ENCODE measurements around the gene ACSBG1.

The ACSBG1 gene

DNA sequence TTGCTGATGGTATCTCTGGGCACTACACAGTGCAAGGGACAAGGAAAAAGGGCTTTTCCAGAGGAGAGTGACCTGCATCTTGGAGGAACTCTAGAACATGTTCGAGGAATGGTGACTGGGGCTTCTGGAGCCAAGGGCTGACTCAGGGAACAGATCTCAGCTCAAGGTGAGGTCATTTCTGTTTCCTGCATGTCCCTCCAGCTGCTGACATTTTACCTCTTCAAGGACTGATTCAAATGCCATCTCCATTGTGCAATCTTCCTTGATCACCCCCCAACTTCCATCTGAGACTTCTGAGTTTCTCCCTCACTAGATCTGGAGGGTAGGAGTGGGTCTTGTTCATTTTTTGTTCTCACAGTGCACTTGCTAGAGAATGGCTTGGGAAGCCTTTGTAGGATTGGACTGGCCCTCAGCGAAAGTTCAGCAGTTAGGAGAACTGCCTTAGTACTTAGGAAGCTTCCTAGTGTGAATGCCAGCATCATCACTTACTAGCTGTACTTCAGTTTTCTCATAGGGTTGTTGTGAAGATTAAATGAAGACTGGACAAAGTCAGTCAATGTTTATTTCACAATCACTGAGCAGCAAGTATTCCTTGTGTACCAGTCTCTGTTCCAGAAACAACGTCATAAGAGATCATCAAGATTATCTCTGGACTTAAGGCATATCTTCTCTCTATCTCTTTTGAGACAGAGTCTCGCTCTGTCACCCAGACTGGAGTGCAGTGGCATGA is 87.8 kb downstream of the ACSBG1 start:
- Histone ChIP-seq H3K27ac (replicated peaks) (no peak overlapping the region), H3K4me3 (replicated peaks; ENCODE audit: insufficient read depth, low read length) (no peak overlapping the region), H3K27me3 (ENCODE audit: insufficient read depth, poor library complexity, severe bottlenecking) (no peaks in the 10 kb centered on the region)
- TF ChIP-seq GABPA (IDR thresholded peaks at IDR 0.05; ENCODE audit: low read depth): no peak
- TF ChIP-seq POLR2AphosphoS5 (IDR thresholded peaks at IDR 0.05; ENCODE audit: low read depth): no peak
- TF ChIP-seq SPI1 (IDR thresholded peaks at IDR 0.05; ENCODE audit: borderline replicate concordance, low read depth): no peak
- TF ChIP-seq, protein P1, sequence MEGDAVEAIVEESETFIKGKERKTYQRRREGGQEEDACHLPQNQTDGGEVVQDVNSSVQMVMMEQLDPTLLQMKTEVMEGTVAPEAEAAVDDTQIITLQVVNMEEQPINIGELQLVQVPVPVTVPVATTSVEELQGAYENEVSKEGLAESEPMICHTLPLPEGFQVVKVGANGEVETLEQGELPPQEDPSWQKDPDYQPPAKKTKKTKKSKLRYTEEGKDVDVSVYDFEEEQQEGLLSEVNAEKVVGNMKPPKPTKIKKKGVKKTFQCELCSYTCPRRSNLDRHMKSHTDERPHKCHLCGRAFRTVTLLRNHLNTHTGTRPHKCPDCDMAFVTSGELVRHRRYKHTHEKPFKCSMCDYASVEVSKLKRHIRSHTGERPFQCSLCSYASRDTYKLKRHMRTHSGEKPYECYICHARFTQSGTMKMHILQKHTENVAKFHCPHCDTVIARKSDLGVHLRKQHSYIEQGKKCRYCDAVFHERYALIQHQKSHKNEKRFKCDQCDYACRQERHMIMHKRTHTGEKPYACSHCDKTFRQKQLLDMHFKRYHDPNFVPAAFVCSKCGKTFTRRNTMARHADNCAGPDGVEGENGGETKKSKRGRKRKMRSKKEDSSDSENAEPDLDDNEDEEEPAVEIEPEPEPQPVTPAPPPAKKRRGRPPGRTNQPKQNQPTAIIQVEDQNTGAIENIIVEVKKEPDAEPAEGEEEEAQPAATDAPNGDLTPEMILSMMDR (IDR thresholded peaks at IDR 0.05; ENCODE audit: insufficient read depth, low read length): no peak
- TF ChIP-seq, protein P2, sequence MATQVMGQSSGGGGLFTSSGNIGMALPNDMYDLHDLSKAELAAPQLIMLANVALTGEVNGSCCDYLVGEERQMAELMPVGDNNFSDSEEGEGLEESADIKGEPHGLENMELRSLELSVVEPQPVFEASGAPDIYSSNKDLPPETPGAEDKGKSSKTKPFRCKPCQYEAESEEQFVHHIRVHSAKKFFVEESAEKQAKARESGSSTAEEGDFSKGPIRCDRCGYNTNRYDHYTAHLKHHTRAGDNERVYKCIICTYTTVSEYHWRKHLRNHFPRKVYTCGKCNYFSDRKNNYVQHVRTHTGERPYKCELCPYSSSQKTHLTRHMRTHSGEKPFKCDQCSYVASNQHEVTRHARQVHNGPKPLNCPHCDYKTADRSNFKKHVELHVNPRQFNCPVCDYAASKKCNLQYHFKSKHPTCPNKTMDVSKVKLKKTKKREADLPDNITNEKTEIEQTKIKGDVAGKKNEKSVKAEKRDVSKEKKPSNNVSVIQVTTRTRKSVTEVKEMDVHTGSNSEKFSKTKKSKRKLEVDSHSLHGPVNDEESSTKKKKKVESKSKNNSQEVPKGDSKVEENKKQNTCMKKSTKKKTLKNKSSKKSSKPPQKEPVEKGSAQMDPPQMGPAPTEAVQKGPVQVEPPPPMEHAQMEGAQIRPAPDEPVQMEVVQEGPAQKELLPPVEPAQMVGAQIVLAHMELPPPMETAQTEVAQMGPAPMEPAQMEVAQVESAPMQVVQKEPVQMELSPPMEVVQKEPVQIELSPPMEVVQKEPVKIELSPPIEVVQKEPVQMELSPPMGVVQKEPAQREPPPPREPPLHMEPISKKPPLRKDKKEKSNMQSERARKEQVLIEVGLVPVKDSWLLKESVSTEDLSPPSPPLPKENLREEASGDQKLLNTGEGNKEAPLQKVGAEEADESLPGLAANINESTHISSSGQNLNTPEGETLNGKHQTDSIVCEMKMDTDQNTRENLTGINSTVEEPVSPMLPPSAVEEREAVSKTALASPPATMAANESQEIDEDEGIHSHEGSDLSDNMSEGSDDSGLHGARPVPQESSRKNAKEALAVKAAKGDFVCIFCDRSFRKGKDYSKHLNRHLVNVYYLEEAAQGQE (IDR thresholded peaks at IDR 0.05; ENCODE audit: insufficient replicate concordance, low read depth): no peak
- DNase-seq (ENCODE audit: low read depth in 1 of 2, low spot score in 1 of 2): no peak

DNA sequence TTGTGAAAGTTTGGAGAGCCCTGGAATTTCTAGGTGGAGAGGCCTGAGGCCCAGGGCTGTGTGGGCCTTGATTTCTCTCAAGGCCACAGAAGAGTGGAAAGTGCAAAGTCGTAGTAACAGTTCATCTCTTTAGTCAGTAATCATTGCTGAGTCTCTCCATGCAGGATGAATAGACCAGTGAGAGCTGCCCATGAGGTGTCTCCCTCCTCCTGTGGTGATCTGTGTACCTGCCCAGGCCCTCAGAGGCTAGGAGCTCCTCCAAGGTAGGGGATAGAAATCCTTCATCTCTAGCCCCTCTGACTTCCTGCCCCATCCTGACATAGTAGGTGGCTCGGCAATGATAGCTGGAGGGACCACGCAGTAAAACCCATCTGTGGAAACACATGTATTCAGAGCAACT is 92.0 kb downstream of the ACSBG1 start:
- no peak for DNase-seq (ENCODE audit: low read depth in 1 of 2, low spot score in 1 of 2)
- no peak for TF ChIP-seq GABPA (IDR thresholded peaks at IDR 0.05; ENCODE audit: low read depth)
- TF ChIP-seq, protein P1 (IDR thresholded peaks at IDR 0.05; ENCODE audit: insufficient read depth, low read length): no peak
- TF ChIP-seq, protein P2 (IDR thresholded peaks at IDR 0.05; ENCODE audit: insufficient replicate concordance, low read depth): no peak
- no peak for TF ChIP-seq POLR2AphosphoS5 (IDR thresholded peaks at IDR 0.05; ENCODE audit: low read depth)
- TF ChIP-seq SPI1 (IDR thresholded peaks at IDR 0.05; ENCODE audit: borderline replicate concordance, low read depth): no peak
- H3K27me3 ChIP-seq (ENCODE audit: insufficient read depth, poor library complexity, severe bottlenecking): no peaks in the 10 kb centered on the region

DNA sequence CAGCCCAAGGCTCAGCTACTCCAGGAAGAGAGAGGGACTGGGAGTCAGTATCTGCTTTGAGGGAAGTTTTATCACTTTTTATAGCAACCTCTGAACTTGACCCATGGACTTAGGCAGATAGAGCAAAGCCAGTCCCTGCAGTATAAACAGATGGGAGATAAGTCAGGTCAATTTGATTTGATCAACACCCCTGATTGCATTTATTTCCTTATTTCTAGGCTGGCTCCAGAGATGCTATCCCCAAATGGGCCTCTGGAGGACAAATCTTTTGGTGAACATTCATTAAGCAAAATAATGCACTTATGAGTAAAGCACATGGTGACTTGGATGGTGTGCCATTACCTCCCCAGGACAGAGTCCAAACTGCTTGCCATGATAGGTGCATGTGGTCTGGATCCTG is 94.1 kb downstream of the ACSBG1 start:
- DNase-seq (ENCODE audit: low read depth in 1 of 2, low spot score in 1 of 2): no peak

More for the DNA sequence above, 92.0 kb downstream of the ACSBG1 start:
- Histone ChIP-seq H3K4me3 (replicated peaks; ENCODE audit: insufficient read depth, low read length) (no peak overlapping the region), H3K27ac (replicated peaks) (no peak overlapping the region)

More for the DNA sequence above, 94.1 kb downstream of the ACSBG1 start:
- Histone ChIP-seq H3K27me3 (ENCODE audit: insufficient read depth, poor library complexity, severe bottlenecking) (no peaks in the 10 kb centered on the region), H3K27ac (replicated peaks) (no peak overlapping the region), H3K4me3 (replicated peaks; ENCODE audit: insufficient read depth, low read length) (no peak overlapping the region)
- TF ChIP-seq, protein P1 (IDR thresholded peaks at IDR 0.05; ENCODE audit: insufficient read depth, low read length): no peak
- TF ChIP-seq, protein P2 (IDR thresholded peaks at IDR 0.05; ENCODE audit: insufficient replicate concordance, low read depth): no peak
- TF ChIP-seq GABPA (IDR thresholded peaks at IDR 0.05; ENCODE audit: low read depth) (no peak), POLR2AphosphoS5 (IDR thresholded peaks at IDR 0.05; ENCODE audit: low read depth) (no peak), SPI1 (IDR thresholded peaks at IDR 0.05; ENCODE audit: borderline replicate concordance, low read depth) (no peak)

All from HL-60 (cell line).